Measurements from ENCODE around the gene MCOLN2.
"Not testable (repeated sequence)": the region's sequence is repeated elsewhere in the genome, so short reads cannot be mapped to it uniquely, and the experiment has no call there.

Gene MCOLN2

GRCh38 chr1:84996846-84997666 lies at the start of gene MCOLN2:
MCOLN2 (minus strand) TSS chr1:84997113; CDS start chr1:84996872, 241 bp downstream.
- DNase-seq (ENCODE audit: low read depth): peak; percentile 50

- DNase-seq (ENCODE audit: low read depth): no peak
Observed at GRCh38 chr1:85042413-85042812, 45.5 kb upstream of the MCOLN2 start.

- no peak for DNase-seq (ENCODE audit: low read depth)
Observed at GRCh38 chr1:85041793-85042192, 44.9 kb upstream of the MCOLN2 start.

GRCh38 chr1:85033221-85033620 lies 36.3 kb upstream of the MCOLN2 start:
- no peak for DNase-seq (ENCODE audit: low read depth)

GRCh38 chr1:85030536-85030935 lies 33.6 kb upstream of the MCOLN2 start:
- DNase-seq (ENCODE audit: low read depth): no peak

GRCh38 chr1:85028151-85028550 lies 31.2 kb upstream of the MCOLN2 start:
- no peak for DNase-seq (ENCODE audit: low read depth)

- DNase-seq (ENCODE audit: low read depth): no peak
Observed at GRCh38 chr1:85027242-85027983, 30.5 kb upstream of the MCOLN2 start.

GRCh38 chr1:85025940-85026339 lies 29.0 kb upstream of the MCOLN2 start:
- DNase-seq (ENCODE audit: low read depth): no peak

- DNase-seq (ENCODE audit: low read depth): no peak
Observed at GRCh38 chr1:85024736-85025135, 27.8 kb upstream of the MCOLN2 start.

GRCh38 chr1:85022700-85023099 lies 25.8 kb upstream of the MCOLN2 start:
- DNase-seq (ENCODE audit: low read depth): no peak

GRCh38 chr1:85019994-85020393 lies 23.1 kb upstream of the MCOLN2 start:
- no peak for DNase-seq (ENCODE audit: low read depth)

GRCh38 chr1:85015826-85016225 lies 18.9 kb upstream of the MCOLN2 start:
- no peak for DNase-seq (ENCODE audit: low read depth)

- not testable (repeated sequence) for DNase-seq (ENCODE audit: low read depth)
Observed at GRCh38 chr1:85005641-85006040, 8.7 kb upstream of the MCOLN2 start.

- no peak for DNase-seq (ENCODE audit: low read depth)
Observed at GRCh38 chr1:85001742-85002141, 4.8 kb upstream of the MCOLN2 start.

- peak; percentile 46 for DNase-seq (ENCODE audit: low read depth)
Observed at GRCh38 chr1:84998642-84999280, 1.8 kb upstream of the MCOLN2 start.

- DNase-seq (ENCODE audit: low read depth): no peak
Observed at GRCh38 chr1:84997667-84998600, 1.0 kb upstream of the MCOLN2 start.

- no peak for DNase-seq (ENCODE audit: low read depth)
Observed at GRCh38 chr1:84995484-84996334, 1.2 kb downstream of the MCOLN2 start.

GRCh38 chr1:84991097-84991920 lies 5.6 kb downstream of the MCOLN2 start:
- DNase-seq (ENCODE audit: low read depth): no peak

GRCh38 chr1:84988588-84988987 lies 8.3 kb downstream of the MCOLN2 start:
- no peak for DNase-seq (ENCODE audit: low read depth)

- not testable (repeated sequence) for DNase-seq (ENCODE audit: low read depth)
Observed at GRCh38 chr1:84986561-84986960, 10.4 kb downstream of the MCOLN2 start.
